ENCODE measurements around the gene CD48. TPM values are rescaled to one million over a fixed set of nuclear protein-coding genes. Genes with fewer than 3 reads are reported as not detected.

CD48 gene
- not detected in 2 replicates for polyA plus RNA-seq (2012; rRNA removed)
- not detected in 2 replicates for polyA plus RNA-seq (2012; cell fraction: cytosol; rRNA removed)
- not detected in 2 replicates for polyA plus RNA-seq (2012; cell fraction: nucleus; rRNA removed)

- no peaks in the 10 kb centered on the region for H3K9me2 ChIP-seq
- H3K36me3 ChIP-seq (replicated peaks in 1 of 2; ENCODE audit: control insufficient read depth in 1 of 2, insufficient read depth in 2 of 2, low read length in 1 of 2), result no peaks in the 10 kb centered on the region
- no peak within 1 kb of the TSS for H3K27ac ChIP-seq (ENCODE audit: low read depth in 2 of 2, low read length in 1 of 2)
- no peaks in the 10 kb centered on the region for H3K79me2 ChIP-seq (ENCODE audit: insufficient read depth)
- H4K20me1 ChIP-seq (ENCODE audit: insufficient read depth), result no peaks in the 10 kb centered on the region
- H3K9me3 ChIP-seq, result no peaks in the 10 kb centered on the region
- no peak within 1 kb of the TSS for H3K4me3 ChIP-seq (ENCODE audit: low read depth in 2 of 2, low read length in 1 of 2)
- CTCF ChIA-PET, result no interaction called here
- peak within 1 kb of the TSS; percentile 41; the same call in 1 of the 2 replicates for H2AFZ ChIP-seq (ENCODE audit: low read depth)
- no peak for DNase-seq
- no peak within 1 kb of the TSS for H3K9ac ChIP-seq
- WGBS (ENCODE audit: low lambda C conversion rate), result 4% methylated on average over 9 of the region's 9 CpGs
- TF ChIP-seq NFIC (IDR thresholded peaks at IDR 0.05; ENCODE audit: borderline replicate concordance), result no peak
- no peak for TF ChIP-seq CTCF (IDR thresholded peaks at IDR 0.05)
- TF ChIP-seq TCF12 (IDR thresholded peaks at IDR 0.05), result no peak
- TF ChIP-seq TEAD4 (IDR thresholded peaks at IDR 0.05; ENCODE audit: borderline replicate concordance, insufficient read depth), result no peak
- no peak for TF ChIP-seq CHD2 (IDR thresholded peaks at IDR 0.05; ENCODE audit: low read length, partially characterized antibody)
- no peak for TF ChIP-seq IRF3 (IDR thresholded peaks at IDR 0.05; ENCODE audit: low read depth, low read length)
- TF ChIP-seq GABPA (IDR thresholded peaks at IDR 0.05; ENCODE audit: low read depth), result no peak
- TF ChIP-seq, protein P1, sequence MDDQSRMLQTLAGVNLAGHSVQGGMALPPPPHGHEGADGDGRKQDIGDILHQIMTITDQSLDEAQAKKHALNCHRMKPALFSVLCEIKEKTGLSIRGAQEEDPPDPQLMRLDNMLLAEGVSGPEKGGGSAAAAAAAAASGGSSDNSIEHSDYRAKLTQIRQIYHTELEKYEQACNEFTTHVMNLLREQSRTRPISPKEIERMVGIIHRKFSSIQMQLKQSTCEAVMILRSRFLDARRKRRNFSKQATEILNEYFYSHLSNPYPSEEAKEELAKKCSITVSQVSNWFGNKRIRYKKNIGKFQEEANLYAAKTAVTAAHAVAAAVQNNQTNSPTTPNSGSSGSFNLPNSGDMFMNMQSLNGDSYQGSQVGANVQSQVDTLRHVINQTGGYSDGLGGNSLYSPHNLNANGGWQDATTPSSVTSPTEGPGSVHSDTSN (IDR thresholded peaks at IDR 0.05), result no peak
- no peak for TF ChIP-seq EP300 (IDR thresholded peaks at IDR 0.05; ENCODE audit: borderline replicate concordance in 1 of 2, low read depth in 1 of 2, low read length in 1 of 2)
- no peak for TF ChIP-seq MEF2A (IDR thresholded peaks at IDR 0.05; ENCODE audit: borderline replicate concordance, low read depth)
- no peak for TF ChIP-seq FOXJ3 (CRISPR knock-in tag; IDR thresholded peaks at IDR 0.05)
- TF ChIP-seq, protein P2, sequence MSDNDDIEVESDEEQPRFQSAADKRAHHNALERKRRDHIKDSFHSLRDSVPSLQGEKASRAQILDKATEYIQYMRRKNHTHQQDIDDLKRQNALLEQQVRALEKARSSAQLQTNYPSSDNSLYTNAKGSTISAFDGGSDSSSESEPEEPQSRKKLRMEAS (IDR thresholded peaks at IDR 0.05; ENCODE audit: low read depth), result no peak
- no peak for TF ChIP-seq REST (IDR thresholded peaks at IDR 0.05; ENCODE audit: low read depth, low read length)
- TF ChIP-seq POLR2AphosphoS5 (IDR thresholded peaks at IDR 0.05; ENCODE audit: low read depth, low read length), result no peak
- no peak for TF ChIP-seq SIN3A (IDR thresholded peaks at IDR 0.05; ENCODE audit: borderline replicate concordance, low read depth, low read length)
- no peak for TF ChIP-seq MXI1 (IDR thresholded peaks at IDR 0.05; ENCODE audit: low read depth, low read length)
- TF ChIP-seq ZBTB33 (IDR thresholded peaks at IDR 0.05; ENCODE audit: borderline replicate concordance, low read depth), result no peak
- no peak for TF ChIP-seq RAD21 (IDR thresholded peaks at IDR 0.05; ENCODE audit: low read length)
- TF ChIP-seq YY1 (IDR thresholded peaks at IDR 0.05; ENCODE audit: low read depth), result no peak
- peaks cover 20% of the 10 kb centered on the region; the same call in 1 of the 2 replicates for H3K27me3 ChIP-seq (ENCODE audit: insufficient read depth)
- no peaks in the 10 kb centered on the region for H3K4me1 ChIP-seq (ENCODE audit: control insufficient read depth in 1 of 2, insufficient read depth in 2 of 2, low read depth in 1 of 2, low read length in 1 of 2)
- POLR2A ChIA-PET, result no interaction called here
- H3K4me2 ChIP-seq, result no peak within 1 kb of the TSS
- H3F3A ChIP-seq (replicated peaks; ENCODE audit: insufficient read depth), result no peaks in the 10 kb centered on the region
Measured at GRCh38 chr1:160711602-160712311, at the start of gene CD48. Gene CD48 (minus strand): TSS chr1:160711822. CDS start chr1:160711763, 59 bp downstream.
